HG03571 (cell line): ENCODE results near the gene IL17RC.

Experiments
- ATAC-seq: cut with Tn5 transposase; IDR thresholded peaks from one replicate; pipeline ENCODE4 v1.9.1; 2021; ENCODE audit not compliant: unreplicated experiment

The IL17RC gene

DNA sequence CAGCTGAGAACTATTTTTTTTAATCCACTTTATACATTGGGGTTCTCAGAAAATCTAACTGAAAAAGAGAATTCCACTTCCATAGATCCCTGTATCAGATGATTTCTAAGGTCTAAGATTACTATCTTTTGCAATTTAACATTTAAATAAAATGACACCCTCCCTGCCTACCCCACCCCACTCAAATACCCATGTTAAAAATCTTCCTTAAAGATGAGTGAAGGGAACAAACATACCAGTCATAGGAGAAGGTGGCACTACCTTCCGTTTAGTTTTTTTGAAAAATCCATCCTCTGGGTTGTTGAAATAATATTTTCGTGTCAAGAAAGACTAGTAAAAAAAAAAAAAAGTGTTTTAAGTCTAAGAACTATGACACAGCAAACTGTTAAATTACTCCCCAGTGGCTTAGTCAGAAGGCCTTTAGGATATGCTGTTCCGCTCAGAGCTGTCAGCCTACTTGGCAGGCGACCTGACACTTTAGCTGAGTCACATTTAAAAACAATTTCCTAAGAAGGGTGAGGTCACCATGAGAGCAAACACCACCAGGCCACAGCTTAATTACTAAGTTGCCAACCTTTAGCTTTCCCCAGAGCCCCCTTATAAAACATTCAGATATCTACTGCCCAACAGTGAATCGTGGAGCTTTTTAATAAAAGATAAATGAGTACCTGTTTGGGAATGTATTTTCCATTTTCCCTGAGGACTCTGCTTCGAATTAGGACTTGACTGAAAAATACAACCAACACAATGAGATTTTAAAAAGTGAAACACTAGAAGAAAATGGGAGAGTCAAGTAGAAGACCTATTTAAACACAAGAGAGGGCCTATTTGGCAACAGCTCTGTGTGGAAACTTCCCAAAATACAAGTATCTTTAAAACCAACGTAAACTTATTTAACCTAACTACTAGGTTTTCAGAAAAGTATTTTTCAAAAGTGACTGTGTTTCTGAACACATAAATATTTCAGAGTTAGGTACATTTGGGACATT, 60.1 kb downstream of the IL17RC start:
- no peak for ATAC-seq

DNA sequence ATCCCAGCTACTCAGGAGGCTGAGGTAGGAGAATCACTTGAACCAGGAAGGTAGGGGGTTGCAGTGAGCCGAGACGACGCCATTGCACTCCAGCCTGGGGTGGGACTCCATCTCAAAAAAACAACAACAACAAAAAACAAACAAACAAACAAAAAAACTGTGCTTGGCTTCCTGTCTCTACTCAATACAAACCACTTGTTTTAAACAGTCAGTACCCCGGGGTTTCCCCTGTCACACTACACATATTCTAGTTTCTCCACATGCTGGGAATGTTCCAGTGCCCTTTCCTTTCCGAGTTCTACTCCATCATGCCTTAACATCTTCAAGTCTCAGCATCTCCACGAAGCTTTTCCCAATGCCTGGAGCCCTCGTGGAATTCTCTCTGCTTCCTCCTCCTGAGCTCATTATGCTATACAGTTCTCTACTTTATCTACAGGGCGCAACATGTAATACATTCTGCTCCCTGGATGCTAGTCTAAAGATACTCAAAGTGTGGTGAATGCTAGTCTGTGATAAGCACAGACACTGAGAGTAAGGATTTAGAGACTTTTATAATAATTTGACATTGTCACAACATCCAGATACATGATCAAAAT, 61.9 kb downstream of the IL17RC start:
- no peak for ATAC-seq

DNA sequence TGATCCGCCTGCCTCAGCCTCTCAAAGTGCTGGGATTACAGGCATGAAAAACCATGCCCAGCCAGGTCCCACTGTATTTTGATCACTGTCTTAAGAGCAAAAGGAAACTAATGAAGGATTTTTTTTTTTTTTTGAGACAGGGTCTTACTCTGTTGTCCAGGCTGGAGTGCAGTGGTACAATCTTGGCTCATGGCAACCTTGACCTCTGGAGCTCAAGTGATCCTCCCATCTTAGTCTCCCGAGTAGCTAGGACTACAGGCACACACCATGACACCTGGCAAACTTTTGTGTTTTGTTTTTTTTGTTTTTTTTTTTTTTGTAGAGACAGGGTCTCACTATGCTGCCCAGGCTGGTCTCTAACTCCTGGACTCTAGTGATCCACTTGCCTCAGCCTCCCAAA, 63.4 kb downstream of the IL17RC start:
- ATAC-seq = no peak
